ENCODE results near the gene EPB41L5.

GRCh38 chr2:120105360-120105759, 92.5 kb downstream of the EPB41L5 start:
- TF ChIP-seq CTCF (IDR thresholded peaks at IDR 0.05) (no peak), POLR2A (IDR thresholded peaks at IDR 0.05) (no peak)
